Measurements from ENCODE around the gene SLC13A5. TPM values are rescaled to one million over a fixed set of nuclear protein-coding genes. Genes with fewer than 3 reads are reported as not detected.
"Not testable (repeated sequence)": the region's sequence is repeated elsewhere in the genome, so short reads cannot be mapped to it uniquely, and the experiment has no call there.

Gene SLC13A5
- total RNA-seq, 1 donor from 2014 or later: 0.26 TPM

- not testable (repeated sequence) for DNase-seq (ENCODE audit: low read depth in 2 of 2)
These were observed 50.0 kb downstream of the SLC13A5 start for GRCh38 chr17:6663200-6663599.

GRCh38 chr17:6661464-6661848 lies 51.7 kb downstream of the SLC13A5 start:
- no peak for DNase-seq (ENCODE audit: low read depth in 2 of 2)

DNA sequence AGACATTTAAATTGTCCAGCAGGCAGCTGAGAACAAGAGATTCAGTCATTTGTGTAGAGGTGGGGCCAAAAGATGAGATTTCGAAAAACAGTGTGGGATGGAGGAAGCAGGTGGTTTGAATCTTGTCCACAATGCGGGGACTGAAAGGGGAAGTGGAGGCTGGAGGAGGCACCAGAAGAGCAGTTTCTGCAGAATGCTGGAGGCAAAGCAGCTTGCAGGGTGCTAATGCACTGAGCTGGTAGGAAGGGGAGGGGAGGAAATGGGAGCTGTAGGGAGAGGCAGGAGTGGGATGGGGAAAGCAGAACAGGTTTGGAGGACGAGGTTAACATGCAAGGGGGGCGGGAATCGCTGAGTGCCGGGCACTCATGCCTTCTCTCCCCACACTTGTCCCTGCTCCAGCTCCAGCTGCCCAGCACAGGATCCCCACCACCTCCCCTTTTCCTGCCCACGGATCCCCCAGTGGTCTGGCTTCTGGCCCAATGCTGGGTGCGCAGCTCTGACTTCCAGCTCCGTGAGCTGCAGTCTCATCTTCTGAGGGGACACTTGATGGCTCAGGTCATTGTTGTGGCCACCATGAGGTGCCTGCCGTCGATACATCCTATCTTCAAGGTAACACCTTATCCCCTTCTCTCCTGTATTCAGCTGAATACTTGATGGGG lies 52.2 kb downstream of the SLC13A5 start:
- no peak for DNase-seq (ENCODE audit: low read depth in 2 of 2)

GRCh38 chr17:6660101-6660500 lies 53.1 kb downstream of the SLC13A5 start:
- DNase-seq (ENCODE audit: low read depth in 2 of 2): no peak

DNA sequence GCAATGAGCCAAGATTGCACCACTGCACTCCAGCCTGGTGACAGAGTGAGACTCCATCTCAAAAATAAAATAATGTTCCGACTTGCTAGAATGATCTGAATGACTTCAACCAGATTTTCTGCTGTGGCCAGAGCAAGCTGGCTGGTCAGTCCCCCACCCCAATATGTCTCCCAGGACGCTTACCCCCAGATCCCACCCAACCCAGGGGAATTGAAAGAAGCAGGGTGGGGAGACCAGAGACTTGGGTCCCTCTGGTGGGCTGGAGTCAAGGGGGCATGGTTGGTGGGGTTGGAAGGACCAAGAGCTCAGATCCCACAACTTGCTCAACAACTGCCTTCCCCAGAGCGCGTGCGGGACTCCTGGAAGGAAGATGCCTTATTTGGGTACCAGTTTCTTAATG lies 54.8 kb downstream of the SLC13A5 start:
- not testable (repeated sequence) for DNase-seq (ENCODE audit: low read depth in 2 of 2)

DNA sequence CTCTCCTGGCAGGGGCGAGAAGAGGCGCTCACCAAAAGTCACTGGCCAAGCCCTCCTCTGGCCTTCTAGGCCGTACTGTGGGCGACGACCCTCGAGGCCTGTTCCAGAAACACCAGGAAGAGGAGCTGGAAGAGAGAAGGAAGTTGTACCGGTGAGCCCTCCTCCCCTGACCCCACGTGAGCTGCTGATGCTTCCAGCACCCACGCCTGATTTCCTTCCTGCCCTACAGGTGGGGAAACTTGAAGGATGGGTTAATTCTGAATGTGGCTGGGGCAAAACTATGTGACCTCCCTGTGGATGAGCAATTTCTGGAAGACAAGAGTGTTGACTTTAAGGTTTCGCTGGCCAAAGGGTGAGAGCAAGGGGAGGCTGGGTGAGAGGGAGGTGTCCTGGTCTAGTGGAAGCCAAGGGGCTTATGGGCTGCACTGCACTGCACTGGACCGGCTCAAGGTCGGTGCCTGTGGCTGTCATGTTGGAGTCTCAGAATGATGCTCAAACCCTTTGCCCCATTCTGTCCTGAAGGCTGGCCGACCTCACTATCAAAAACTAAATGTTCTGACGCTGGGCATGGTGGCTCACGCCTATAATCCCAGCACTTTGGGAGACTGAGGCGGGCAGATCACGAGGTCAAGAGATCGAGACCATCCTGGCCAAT lies 55.4 kb downstream of the SLC13A5 start:
- no peak for DNase-seq (ENCODE audit: low read depth in 2 of 2)

DNA sequence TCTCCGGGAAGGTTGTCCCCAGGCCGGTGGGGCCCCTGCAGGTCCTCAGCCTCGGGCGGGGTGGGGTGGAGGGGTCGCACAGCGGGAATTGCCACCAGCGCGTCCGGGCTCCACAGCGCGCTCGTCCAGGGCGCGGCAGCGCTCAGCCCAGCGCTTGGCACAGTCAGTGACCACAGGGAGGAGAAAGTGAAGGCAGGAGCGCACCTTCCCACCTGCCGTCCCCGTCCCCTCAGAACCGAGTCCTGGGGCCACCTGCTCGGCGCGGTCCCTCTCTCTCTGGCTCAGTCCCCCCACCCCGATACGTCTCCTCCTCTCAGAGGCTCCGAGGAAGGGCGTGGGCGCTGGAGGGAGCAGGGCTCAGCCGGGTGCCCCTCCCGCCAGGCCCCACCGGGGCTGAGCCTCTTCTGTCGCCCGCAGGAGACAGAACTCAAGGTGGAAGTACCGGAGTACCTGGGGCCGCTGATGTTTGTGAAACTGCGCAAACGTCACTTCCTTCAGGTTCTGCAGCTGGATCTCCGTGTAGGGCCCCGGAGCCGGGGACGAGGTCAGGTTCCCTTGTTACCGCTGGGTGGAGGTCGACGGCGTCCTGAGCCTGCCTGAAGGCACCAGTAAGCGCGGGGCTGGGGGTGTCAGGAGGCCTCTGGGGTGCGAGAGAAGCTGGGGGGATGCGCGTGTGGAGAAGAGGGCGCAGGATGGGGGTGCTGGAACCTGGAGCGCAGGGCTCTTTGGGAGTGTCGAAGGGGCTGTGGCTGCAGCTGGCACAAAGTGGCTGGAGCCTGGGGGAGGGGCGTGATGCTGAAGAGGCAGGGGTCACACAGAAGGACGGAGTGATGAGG lies 56.2 kb downstream of the SLC13A5 start:
- DNase-seq (ENCODE audit: low read depth in 2 of 2): not testable (repeated sequence)

GRCh38 chr17:6655732-6656361 lies 57.3 kb downstream of the SLC13A5 start:
- not testable (repeated sequence) for DNase-seq (ENCODE audit: low read depth in 2 of 2)

DNA sequence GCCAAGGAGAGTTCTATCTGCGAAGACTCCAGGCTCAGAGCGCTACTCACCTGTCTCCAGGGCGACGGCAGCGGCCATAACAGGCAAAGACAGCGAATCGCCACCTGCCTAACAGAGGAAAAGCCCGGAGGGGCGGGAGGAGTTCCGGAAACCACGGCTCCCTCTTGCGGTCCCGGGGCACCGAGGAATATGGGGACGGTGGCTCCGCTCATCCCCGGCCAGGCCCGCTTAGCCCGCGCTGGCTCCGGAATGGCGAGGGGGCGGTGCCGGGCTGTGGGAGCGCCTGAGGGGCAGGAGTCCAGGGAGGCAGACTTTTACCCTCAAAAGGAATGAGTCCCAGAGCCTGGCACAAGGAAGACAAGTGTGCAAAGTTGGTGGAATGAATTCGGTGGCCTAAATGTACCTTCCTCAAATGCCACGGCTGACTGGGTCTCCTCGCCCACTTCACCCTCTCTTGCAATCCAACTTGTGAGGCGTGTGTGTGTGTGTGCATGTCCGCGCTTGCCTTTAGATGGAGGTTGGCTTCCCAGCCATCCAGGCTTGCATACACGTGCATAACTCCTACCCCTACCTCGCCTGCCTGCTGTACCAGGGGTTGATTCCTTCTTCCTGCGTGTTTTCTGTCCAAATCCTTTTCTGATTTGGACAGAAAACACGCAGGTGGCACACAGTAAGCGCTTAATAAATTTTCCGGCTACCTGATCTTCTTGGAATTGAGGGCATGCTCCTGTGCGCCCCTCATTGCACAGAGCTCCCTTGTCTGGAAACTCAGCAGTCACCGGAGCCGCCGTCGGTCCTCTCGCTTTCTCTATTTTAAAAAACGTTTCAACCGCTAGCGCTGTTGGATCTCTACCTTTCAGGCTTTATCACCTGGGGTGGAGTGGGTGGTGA lies 58.1 kb downstream of the SLC13A5 start:
- peak in 1 of 2 donors; percentile 16 for DNase-seq (ENCODE audit: low read depth in 2 of 2)

DNA sequence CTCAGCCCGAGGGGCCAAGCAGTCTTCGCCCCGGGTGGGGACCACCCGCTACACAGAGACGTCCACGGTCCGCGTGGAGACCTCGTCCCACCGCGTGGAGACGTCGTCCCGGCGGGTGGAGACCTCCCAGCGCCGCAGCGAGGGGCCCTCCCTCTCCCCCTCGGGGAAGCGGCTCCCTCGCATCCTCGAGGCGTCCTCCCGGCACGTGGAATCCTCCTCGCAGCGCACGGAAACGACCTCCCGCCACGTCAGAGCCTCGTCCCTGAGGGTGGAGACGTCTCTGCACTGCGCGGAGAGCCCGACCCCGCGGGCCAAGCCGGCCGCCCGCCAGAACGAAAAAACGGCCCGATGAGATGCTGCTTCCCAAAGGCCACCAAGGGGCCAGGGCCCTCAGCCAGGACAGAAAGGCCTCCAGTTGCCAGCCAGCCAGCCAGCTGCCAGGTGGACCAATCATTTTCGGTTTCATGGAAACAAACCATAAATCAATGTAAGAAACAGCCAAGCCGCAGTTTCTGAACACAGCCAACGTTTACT lies 61.2 kb downstream of the SLC13A5 start:
- DNase-seq (ENCODE audit: low read depth in 2 of 2): peak in 1 of 2 donors; percentile 10

- DNase-seq (ENCODE audit: low read depth in 2 of 2): peak; percentile 80 to 89
These were observed 61.7 kb downstream of the SLC13A5 start, which contains the start of the genes C17orf100 and MED31 for GRCh38 chr17:6651354-6651918. TSS of gene C17orf100 (plus strand) at chr17:6651762. CDS start at chr17:6651914, 152 bp downstream. TSS of gene MED31 (minus strand) at chr17:6651605. CDS start at chr17:6651528, 77 bp downstream.

DNA sequence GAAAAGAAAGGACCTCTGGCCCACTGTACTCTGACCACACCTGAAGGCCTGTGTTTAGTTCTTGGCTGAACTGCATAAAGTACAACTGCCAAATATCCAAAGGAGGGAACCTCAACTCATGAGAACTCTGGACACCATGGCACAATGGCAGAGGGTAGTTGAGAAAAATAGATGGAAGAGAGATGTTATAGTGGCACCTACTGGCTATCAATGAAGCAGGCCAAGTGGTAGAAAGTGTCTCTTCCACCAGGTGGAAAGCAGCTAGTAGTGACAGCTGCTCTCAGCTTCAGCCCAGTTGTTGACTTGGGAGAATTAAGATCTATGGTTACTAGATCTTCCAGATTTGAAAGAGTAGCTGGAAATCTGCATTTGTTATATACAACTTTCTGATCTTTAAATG lies 65.0 kb downstream of the SLC13A5 start:
- DNase-seq (ENCODE audit: low read depth in 2 of 2): peak in 1 of 2 donors; percentile 37

DNA sequence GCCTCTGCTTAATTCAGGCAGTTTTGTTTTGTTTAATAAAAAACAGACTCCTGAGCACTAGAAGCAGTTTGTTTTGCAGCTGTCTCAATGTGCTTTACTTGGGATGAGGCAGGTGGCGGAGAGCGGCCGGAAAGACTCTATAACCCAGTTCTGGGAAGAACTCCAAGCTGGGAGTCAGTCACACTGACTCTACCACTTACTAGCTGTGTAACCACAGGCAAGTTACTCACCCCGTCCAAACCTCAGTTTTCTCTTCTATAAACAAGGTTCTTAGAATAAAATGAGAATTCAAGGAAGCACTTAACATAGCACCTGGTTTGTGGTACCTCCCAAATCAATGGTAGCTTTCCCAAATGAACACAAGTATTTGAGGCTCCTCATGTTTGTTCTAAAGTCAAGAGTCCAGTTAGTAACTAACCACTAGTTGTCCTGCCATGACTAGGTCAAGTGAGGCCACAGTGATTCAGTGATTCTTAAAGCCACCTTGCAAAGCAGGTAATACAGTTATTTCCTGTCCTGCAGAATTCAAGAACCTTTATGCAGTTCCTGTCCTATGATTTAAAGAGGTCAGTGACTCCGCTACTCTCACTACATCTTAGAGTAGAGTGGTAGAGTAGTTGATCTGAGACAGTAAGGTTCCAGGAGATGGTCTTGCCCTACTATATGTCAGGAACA lies 69.6 kb downstream of the SLC13A5 start:
- no peak for DNase-seq (ENCODE audit: low read depth in 2 of 2)

- no peak for DNase-seq (ENCODE audit: low read depth in 2 of 2)
These were observed 70.6 kb downstream of the SLC13A5 start for GRCh38 chr17:6642592-6642991.

- no peak for DNase-seq (ENCODE audit: low read depth in 2 of 2)
These were observed 71.8 kb downstream of the SLC13A5 start for GRCh38 chr17:6641247-6641863.

DNA sequence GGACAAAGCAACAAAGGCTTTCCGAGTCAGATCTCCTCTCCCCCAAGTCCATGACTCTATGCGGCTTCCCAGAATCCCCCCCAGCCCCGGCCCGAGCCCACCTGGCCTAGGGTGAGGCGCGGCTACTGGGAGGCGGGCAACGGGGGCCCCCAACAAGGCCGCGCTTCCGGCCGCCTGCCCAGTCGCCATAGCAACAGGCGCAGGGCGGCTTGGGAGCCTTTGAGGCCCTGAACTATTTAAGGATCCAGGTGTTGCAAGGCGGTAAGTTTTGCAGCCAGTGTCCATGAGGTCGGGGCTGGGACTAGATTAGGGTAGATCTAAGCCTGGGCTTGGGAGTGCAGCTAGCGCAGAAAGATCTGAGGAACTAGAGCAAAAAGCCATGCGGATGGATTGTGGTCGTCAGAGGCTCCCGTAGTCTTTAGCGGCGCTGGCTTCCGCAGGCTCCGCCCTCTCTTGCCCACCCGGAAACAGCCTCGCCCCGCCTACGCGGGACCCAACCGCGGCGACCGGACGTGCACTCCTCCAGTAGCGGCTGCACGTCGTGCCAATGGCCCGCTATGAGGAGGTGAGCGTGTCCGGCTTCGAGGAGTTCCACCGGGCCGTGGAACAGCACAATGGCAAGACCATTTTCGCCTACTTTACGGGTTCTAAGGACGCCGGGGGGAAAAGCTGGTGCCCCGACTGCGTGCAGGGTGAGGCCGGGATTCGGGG lies 72.5 kb downstream of the SLC13A5 start, which contains the start of the genes KIAA0753 and TXNDC17:
KIAA0753 (minus strand) TSS at position 176 of the 711 bp plus-strand sequence. CDS start 5,608 bp downstream, outside the sequence.
TXNDC17 (plus strand) TSS at position 525 of the 711 bp plus-strand sequence; CDS start at position 548, 23 bp downstream.
- peak; percentile 83 to 91 for DNase-seq (ENCODE audit: low read depth in 2 of 2)

GRCh38 chr17:6639586-6640535 lies 73.3 kb downstream of the SLC13A5 start:
- peak in 1 of 2 donors; percentile 49 for DNase-seq (ENCODE audit: low read depth in 2 of 2)
